HepG2 (cell line): ENCODE data around the gene POLE. TPM values are rescaled to one million over a fixed set of nuclear protein-coding genes. Genes with fewer than 3 reads are reported as not detected.
A peak's percentile ranks its signal among the peaks of the same experiment; 100 is the strongest.

Experiments used
- BRF2 ChIP-seq: sonication (generic); formaldehyde crosslinking; IDR thresholded peaks from 2 replicates; pipeline ENCODE4 v1.8.1; 2022; ENCODE audit warnings: mild to moderate bottlenecking, missing genetic modification reagents
- ESRRA ChIP-seq: sonication (generic); formaldehyde crosslinking; IDR thresholded peaks from 2 replicates; pipeline ENCODE4 v1.5.1; 2020; ENCODE audit warnings: mild to moderate bottlenecking, low read depth, missing genetic modification reagents
- HOXA3 ChIP-seq: sonication (generic); formaldehyde crosslinking; IDR thresholded peaks from 2 replicates; pipeline ENCODE4 v1.5.0; 2020; ENCODE audit warnings: missing genetic modification reagents
- REPIN1 ChIP-seq: sonication (generic); formaldehyde crosslinking; IDR thresholded peaks from 2 replicates; pipeline ENCODE4 v1.8.0; 2022; ENCODE audit warnings: missing genetic modification reagents, low read depth, mild to moderate bottlenecking, borderline replicate concordance
- SALL2 ChIP-seq: sonication (generic); formaldehyde crosslinking; IDR thresholded peaks from 2 replicates; pipeline ENCODE4 v1.8.1; 2023; ENCODE audit warnings: mild to moderate bottlenecking, missing genetic modification reagents, inconsistent platforms
- SMAD1 ChIP-seq: sonication (generic); formaldehyde crosslinking; IDR thresholded peaks from 2 replicates; pipeline ENCODE4 v1.4.0; 2020; ENCODE audit warnings: missing genetic modification reagents, low read depth, mild to moderate bottlenecking, borderline replicate concordance
- SP5 ChIP-seq: IDR thresholded peaks from 2 replicates; pipeline ENCODE4 v1.6.1; 2016; ENCODE audit warnings: low read depth, borderline replicate concordance
- TEAD3 ChIP-seq: optimal IDR thresholded peaks from 2 replicates; pipeline ENCODE3; 2016; ENCODE audit warnings: borderline replicate concordance
- ZBTB38 ChIP-seq: sonication (generic); formaldehyde crosslinking; IDR thresholded peaks from 2 replicates; pipeline ENCODE4 v1.5.1; 2020; ENCODE audit warnings: mild to moderate bottlenecking, missing genetic modification reagents
- ZBTB7B ChIP-seq: sonication (generic); formaldehyde crosslinking; IDR thresholded peaks from 2 replicates; pipeline ENCODE4 v1.4.0; 2020; ENCODE audit warnings: missing genetic modification reagents
- ZNF253 ChIP-seq: sonication (generic); formaldehyde crosslinking; IDR thresholded peaks from 2 replicates; pipeline ENCODE4 v1.8.0; 2022; ENCODE audit warnings: mild to moderate bottlenecking, missing genetic modification reagents, borderline replicate concordance
- ZNF354B ChIP-seq: sonication (generic); formaldehyde crosslinking; IDR thresholded peaks from 2 replicates; pipeline ENCODE4 v1.8.0; 2022; ENCODE audit warnings: mild to moderate bottlenecking, missing genetic modification reagents
- ZNF564 ChIP-seq: sonication (generic); formaldehyde crosslinking; IDR thresholded peaks from 2 replicates; pipeline ENCODE4 v1.8.1; 2023; ENCODE audit warnings: mild to moderate bottlenecking, missing genetic modification reagents
- polyA plus RNA-seq, 8 experiments: library from polyadenylated mRNA; depleted of rRNA in 3 of 8; stranded (reverse) in 7 of 8; unstranded in 1 of 8; fragments of >200 nt; fragmentation: Illumina TruSeq in 4 of 8; extraction: Trizol in 4 of 8; gene quantifications; 2 replicates each; pipeline versions ENCODE4 v1.2.1 to v1.2.3, GENCODE V29; 2011 to 2016; ENCODE audit warnings: low read depth in 4 of 8, missing spikeins in 1 of 8, mixed read lengths in 1 of 8; ENCODE audit not compliant: insufficient read depth in 1 of 8
- total RNA-seq, 5 experiments: library from RNA; depleted of rRNA; stranded (reverse); fragments of >200 nt; fragmentation: Illumina TruSeq; extraction: Trizol; gene quantifications; 2 replicates each; pipeline ENCODE4 v1.2.3, GENCODE V29; 2016; ENCODE audit warnings: low read depth in 1 of 5
- TF ChIP-seq, protein P1 (sequence below): sonication (generic); formaldehyde crosslinking; IDR thresholded peaks from 2 replicates; pipeline ENCODE4 v1.9.0; 2022; ENCODE audit warnings: missing genetic modification reagents, mild to moderate bottlenecking, borderline replicate concordance
- TF ChIP-seq, protein P2 (sequence below): sonication (generic); formaldehyde crosslinking; IDR thresholded peaks from 2 replicates; pipeline ENCODE4 v1.5.1; 2020; ENCODE audit warnings: missing genetic modification reagents, mild to moderate bottlenecking, borderline replicate concordance

POLE gene
- total and polyA plus RNA-seq, 2 of the 13 experiments (the other 11 are each of a cell fraction or from before 2014, with no cell fraction given) = 25.3 to 52.2 TPM

GRCh38 chr12:132710405-132711079 is 23.4 kb upstream of the POLE start, which contains the start of gene PGAM5 (continued):
- TF ChIP-seq SP5 (CRISPR knock-in tag) (0 out of 2 replicates have a peak, but pooled peaks have one; percentile 47), REPIN1 (CRISPR knock-in tag) (peak; percentile 78), ZBTB7B (CRISPR knock-in tag) (peak; percentile 86), SALL2 (CRISPR knock-in tag) (peak; percentile 78; the same call in 1 of the 2 replicates), BRF2 (CRISPR knock-in tag) (peak; percentile 97), ZNF564 (CRISPR knock-in tag) (peak; percentile 77; the same call in 1 of the 2 replicates), ZNF354B (peak; percentile 86; the same call in 1 of the 2 replicates), ZNF253 (CRISPR knock-in tag) (peak; percentile 96), ZBTB38 (CRISPR knock-in tag) (peak; percentile 84; the same call in 1 of the 2 replicates), ESRRA (CRISPR knock-in tag) (0 out of 2 replicates have a peak, but pooled peaks have one; percentile 25), SMAD1 (CRISPR knock-in tag) (peak; percentile 78; the same call in 1 of the 2 replicates), HOXA3 (CRISPR knock-in tag) (peak; percentile 93), TEAD3 (CRISPR knock-in tag) (peak; percentile 40)
- TF ChIP-seq, protein P1, sequence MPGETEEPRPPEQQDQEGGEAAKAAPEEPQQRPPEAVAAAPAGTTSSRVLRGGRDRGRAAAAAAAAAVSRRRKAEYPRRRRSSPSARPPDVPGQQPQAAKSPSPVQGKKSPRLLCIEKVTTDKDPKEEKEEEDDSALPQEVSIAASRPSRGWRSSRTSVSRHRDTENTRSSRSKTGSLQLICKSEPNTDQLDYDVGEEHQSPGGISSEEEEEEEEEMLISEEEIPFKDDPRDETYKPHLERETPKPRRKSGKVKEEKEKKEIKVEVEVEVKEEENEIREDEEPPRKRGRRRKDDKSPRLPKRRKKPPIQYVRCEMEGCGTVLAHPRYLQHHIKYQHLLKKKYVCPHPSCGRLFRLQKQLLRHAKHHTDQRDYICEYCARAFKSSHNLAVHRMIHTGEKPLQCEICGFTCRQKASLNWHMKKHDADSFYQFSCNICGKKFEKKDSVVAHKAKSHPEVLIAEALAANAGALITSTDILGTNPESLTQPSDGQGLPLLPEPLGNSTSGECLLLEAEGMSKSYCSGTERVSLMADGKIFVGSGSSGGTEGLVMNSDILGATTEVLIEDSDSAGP (CRISPR knock-in tag) = peak; percentile 74; the same call in 1 of the 2 replicates
- TF ChIP-seq, protein P2, sequence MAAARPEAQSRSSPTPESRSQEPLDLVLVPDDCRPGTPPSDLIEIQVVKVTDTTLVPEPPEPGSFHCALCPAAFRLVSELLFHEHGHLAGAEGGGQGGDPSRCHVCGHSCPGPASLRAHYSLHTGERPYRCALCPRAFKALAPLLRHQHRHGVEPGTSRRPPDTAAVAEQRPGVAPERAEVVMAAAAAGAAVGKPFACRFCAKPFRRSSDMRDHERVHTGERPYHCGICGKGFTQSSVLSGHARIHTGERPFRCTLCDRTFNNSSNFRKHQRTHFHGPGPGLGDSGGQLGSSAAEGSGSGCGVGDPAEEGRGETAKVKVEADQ (CRISPR knock-in tag) = peak; percentile 78; the same call in 1 of the 2 replicates
